GM19351 (cell line): Measurements from ENCODE around the gene ELMO2.

Source experiments
- ATAC-seq: cut with Tn5 transposase; IDR thresholded peaks from one replicate; pipeline ENCODE4 v1.9.1; 2021; ENCODE audit warnings: mild to moderate bottlenecking, moderate library complexity; ENCODE audit not compliant: unreplicated experiment

Gene ELMO2

DNA sequence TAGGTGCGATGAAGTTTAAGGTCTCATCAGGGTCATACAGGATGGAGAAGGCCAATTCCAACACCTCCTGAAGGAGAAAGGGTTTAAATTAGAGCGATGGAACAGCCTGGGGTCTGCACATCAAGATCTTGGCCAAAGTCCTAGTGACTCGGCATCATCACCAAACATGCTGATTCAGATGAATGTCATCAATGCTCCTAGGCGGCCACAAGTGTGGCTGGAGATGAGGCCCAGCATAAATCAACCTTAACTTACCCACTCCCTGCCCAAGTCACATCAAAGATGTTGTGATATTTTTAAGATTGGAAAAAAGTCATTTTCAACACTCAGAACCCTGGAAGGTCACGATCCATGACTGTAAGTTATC is 37.5 kb downstream of the ELMO2 start:
- no peak for ATAC-seq

DNA sequence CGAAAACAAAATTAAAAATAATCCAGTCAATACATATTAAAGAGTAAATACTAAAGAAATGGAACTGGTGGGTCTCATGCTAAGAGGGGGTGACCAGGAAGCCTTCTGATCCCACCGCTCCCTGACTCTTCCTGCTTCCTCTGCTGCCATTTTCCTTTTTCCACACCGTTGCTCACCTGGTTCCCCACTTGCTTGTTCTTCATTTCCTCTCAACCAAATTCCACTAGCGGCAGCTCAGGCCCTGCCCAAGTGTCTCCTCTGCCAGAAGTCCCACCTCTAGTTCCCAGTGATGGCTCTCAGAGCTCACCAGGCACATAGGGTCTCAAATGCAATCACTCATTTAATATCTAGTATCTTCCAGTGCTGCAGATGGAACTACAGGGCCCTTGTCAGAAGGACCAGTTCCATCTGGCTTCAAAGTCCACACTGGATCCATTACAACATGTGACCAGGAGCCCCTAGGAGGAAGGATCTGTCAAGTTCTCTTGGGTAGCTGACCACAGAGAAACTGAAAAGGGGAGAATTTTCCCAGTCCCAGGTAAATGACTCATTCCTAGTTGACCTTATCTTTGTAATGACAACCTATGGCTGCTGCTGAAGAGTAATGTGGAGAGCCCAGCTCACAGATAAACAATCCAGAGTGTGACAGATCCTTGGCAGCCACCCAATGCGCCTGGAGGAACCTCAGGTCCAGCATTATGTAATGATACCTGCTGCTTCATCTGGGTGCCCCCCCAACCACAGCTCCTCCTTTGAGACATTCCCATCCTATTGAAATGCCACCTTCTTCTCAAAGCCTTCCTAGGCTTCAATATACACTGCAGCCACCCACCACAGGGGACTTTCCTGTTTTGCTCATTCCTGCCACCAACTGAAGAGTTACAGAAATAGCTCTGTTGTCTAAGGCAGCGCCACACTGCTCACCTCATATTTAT is 38.2 kb downstream of the ELMO2 start:
- no peak for ATAC-seq

GRCh38 chr20:46367234-46367633 is 39.2 kb downstream of the ELMO2 start:
- ATAC-seq = no peak

DNA sequence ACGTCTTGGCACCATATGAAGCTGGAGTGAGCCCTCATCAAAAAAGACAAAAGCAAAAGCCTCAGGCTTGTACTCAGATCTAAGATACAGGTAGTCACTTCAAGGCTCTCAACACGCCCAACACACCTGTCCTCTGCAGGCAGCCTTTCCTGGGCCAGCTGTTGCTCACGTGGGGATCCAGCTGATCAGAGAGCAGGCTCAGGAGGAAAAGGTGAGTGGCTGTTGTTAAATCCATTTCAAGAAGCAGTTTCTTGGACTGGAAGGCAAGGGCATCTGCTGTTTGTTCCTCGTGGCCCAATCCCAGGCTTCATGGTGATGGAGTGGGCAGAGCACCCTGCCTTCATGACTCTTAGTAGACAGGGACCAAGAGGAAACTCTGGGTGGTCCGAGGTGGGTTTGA is 39.6 kb downstream of the ELMO2 start:
- ATAC-seq = no peak

DNA sequence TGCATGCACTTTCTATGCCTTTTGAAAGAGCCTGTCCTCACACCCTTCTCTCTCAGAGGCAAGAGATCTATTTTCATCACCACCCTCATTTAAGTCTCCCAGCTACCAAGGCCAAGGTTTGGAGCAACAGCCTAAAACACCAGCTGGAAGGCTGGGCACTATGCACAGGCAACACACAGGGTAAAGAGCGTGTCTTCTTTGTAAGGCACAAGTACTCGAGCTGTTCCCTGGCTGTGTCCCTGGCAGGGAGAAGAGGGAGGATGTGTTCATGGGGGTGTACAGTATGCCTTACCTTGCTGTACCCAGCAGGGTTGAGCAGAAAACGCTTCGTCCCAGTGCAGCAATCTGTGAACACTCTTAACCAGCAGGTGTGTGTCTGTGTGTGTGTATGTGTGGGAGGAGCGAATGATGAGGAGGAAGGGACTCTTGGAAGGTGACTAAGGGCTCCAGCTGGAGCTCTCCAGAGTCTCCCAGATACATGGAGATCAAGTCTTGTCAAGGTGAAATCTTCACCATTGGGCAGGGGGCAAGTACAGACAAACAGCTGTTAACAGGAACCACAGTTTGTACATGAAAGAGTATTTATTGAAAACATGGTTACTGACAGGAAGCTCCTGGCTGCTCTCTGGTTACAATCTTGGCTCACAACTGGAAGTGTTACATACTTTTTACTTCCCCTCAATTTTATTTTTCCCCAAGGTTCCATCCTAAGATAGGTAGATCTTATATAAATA is 40.8 kb downstream of the ELMO2 start:
- no peak for ATAC-seq

GRCh38 chr20:46364670-46365486 is 41.5 kb downstream of the ELMO2 start:
- no peak for ATAC-seq

DNA sequence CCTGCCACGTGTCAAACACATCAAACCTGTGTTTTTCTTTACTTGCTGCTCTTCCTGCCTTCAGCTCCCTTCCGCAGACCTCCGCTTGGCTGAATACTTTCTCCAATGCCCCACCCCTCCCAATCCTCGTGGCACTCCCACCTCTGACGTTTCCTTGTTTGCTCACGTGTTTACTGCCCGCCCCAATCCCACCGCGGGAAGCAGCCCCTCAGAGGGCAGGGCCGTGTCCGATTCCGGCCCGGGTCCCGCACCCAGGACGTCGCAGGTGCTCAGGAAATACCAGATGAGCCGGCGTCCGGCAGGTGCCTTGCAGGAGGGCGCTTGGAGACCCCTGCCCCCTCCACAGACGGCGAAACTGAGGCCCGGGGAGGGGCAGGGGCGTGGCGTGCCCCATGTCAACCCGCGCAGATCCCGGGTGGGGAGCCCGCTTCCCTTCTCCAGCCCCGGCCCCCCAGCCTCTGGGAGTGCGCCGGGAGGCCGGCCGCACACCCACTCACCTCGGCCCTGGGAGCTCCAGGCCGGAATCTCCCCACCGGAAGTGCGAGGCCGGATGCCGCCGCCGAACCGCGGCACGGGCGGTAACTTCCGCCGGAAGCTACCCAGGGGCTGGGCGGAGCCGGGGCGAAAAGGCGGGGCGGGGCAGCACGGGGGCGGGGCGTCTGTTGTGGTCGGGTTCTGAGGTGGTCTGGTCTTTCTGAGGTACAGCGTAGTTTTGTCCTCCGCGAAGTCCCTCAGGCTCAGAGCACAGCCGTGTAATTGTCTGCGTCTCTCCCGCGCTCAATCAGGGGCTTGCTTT is 42.3 kb downstream of the ELMO2 start:
- peak; percentile 66 for ATAC-seq

DNA sequence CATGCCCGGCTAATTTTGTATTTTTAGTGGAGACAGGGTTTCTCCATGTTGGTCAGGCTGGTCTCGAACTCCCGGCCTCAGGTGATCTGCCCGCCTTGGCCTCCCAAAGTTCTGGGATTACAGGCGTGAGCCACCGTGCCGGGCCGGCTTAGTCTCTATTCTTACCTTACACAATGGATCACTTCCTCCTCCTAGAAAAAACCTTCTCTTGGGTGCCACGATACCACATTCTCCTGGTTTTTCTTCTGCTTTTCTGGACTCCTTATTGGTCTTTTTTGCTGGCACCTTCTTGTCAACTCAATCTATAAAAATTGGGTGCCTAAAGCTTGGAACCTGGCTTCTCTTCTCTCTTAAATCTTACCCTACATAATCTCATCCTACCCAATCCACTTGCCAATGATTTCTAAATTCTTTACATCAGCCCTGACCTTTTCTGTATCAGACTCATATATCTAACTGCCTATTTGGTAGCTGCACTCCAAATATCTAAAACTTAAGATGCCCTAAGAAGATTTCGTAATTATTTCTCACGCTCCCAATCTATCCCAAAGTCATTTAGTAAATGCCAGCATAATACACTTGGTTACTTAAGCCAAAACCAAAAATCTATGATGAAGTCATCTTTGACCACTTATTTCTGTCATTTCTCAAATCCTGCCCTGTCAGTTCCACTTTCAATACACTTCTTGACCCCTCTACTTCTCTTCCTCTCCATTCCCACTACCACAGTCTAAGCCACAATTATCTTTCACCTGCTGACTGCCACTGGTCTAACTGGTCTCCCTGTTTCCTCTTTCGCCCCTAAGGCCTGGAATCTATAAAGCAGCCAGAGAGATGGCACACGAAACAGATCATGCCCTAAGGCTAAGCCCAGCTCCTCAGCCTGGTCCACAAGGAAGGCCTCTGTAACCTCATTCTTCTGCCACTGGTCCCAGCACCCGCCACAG is 43.2 kb downstream of the ELMO2 start:
- ATAC-seq = peak; percentile 20

- no peak for ATAC-seq
Observed at GRCh38 chr20:46361811-46362210, 44.6 kb downstream of the ELMO2 start.

- ATAC-seq = no peak
Observed at GRCh38 chr20:46361381-46361780, 45.0 kb downstream of the ELMO2 start.

DNA sequence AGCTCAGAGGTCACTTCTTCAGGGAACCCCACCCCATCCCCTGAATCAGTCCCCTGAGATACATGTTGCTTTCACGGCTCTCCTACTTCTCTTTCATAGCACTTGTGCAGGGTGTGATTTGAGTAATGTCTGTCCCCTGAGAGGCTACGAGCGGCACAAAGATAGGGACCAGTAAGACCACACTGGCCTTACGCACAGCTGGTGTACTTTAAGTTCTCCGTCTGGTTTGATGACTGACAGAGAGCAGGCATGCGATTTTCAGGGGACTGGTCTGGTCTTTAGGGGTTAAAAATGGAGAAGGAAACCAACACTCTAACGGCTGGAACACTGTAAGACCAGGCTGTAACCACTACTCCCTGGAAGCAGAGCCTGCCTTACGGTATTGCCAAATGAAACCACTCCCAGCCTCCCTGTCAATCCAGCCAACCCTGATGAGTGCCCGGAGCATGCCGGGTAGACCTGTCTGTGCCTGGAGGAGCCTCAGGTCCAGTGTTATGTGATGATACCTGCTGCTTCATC is 47.1 kb downstream of the ELMO2 start:
- ATAC-seq = peak; percentile 65

GRCh38 chr20:46358346-46359058 is 47.9 kb downstream of the ELMO2 start:
- ATAC-seq = no peak

DNA sequence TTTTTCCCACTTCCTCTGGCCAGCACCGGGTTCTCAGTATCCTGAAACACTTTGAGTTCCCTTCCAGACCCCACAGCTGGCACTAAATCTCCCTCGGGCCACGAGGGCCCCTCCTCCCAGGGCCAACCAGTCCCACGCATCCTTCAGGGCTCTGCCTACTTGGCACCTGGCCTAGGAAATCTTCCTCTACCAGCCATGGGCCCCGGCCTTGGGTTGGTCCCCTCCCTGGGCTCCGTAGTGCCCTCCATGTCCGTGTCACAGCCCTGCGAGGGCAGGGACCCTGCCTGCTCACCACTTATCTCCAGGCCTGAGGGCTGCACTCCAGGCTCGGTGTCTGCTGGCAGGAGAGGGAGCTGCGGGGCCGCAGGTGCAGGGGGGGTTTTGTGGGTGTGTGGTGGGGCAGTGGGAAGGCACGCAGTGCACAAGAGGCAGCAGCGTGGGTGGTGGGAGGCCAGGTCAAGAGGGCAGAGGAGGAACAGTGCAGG is 49.3 kb downstream of the ELMO2 start:
- ATAC-seq = no peak

DNA sequence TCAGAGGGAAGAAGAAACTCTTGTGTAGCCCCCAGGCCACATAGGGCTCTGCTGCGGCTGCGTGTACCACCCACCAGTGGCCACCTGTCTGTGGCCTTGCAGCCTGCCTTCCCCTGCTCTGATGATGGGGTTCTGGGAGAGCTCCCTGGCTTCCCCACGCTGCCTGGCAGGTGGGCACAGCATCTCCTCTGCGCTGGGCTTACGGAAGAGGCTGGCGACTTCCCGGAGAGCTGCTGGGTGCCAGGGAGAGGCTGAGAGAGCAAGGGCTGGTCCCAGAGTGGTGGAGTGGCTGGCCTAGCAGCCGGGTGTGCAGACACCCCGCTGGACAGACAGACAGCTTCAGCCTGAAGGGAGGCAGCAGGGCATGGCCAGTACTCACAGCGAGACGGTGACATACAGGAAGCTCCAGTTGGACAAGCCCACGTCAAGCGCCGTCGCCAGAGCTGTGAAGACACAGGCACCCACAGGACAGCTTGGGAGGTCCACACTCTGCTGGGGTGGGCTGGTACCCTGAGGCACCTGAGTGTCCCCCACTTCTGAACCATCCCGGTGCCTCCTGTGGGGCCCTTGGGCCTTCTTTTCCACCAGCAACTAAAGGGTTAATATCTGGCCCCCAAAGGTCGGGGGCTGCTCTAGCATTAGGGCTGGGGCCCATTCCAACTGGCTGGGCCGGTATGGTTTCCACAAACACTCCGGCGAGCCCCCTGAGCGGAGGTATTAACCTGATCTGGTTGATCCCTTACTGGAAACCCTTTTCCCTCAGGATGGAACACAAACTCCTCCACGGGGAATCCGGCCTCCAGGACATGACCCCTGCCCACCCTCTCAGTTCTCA is 50.0 kb downstream of the ELMO2 start:
- ATAC-seq = no peak

DNA sequence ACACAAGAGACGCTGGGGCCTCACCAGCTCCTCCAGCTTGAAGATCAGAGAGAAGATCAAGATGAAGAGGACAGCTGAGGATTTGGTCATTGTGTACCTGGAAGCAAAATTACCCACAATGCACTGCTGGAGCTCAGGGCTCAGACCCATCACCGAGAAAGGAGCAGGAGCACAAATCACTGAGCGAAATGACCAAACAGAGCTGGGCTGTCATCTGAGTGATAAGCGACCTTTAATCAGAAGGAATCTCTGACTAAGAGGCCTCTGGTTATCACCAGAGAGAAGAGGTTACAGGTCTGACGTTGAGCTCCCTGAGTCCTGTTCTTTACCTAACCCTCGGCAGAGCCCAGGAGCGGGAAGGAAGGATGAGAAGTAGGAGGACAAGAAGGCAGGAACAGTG is 50.6 kb downstream of the ELMO2 start:
- no peak for ATAC-seq

- ATAC-seq = no peak
Observed at GRCh38 chr20:46354920-46355654, 51.3 kb downstream of the ELMO2 start.

DNA sequence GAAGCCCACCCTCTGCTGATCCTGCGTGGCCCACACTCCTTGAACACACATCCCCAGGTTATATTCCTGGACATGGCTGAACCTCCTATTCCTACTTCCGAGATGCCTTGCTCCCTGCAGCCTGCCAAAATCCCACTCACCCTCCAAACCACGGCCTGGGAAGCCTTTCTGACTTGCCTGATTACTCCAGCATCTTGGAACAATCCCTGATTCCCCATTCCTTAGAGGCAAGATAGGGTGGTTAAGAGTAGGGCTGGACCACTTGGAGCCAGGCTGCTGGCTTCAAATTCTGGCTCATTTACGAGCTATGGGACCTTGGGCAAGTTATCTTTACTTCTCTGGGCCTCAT is 52.2 kb downstream of the ELMO2 start:
- ATAC-seq = no peak
